Measurements from ENCODE around the gene MRPS18A. TPM values are rescaled to one million over a fixed set of nuclear protein-coding genes. Genes with fewer than 3 reads are reported as not detected.

MRPS18A gene
- total and polyA plus RNA-seq, 2 donors (not counting 3 experiments of a cell fraction or from before 2014, with no cell fraction given): 39.8 to 83.8 TPM

DNA sequence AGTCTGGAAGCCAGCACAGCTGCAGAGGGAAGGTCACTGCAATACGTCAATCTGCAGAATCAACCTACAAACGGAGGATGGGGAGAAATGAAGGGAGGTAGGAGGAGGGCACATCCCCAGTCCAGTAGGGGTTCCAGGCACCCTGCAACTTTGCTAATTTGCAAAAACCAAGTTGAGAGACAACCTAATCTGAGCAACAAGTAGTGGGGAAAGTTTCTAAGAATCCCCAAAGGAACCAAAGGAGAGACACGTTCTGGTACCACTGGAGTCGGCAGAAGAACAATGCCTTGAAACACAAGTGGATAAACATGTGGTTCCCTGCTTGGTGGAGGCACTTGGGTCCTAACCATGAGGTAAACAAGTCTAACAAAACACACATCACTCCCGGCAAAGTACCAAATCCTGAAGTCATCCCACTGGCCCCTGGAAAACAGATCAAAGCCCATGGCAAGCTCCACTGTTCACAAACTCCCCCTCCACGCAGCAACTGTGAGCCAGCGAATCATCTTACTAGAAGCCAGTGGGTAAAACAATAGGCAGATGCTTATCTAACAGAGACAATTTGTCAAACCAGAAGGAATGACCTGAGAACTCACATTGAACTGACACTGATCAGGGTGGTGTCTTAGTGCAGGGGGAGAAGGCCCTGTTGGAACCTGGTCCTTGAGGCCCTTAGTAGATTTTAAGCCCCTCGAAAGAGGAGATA, 4.7 kb downstream of the MRPS18A start:
- intact Hi-C loops (cut with micrococcal nuclease): no loop called here
- peak; percentile 31 for DNase-seq (ENCODE audit: low read depth, low spot score)
- Histone ChIP-seq H2AFZ (ENCODE audit: low read depth, low read length) (no peak overlapping the region), H3K27me3 (ENCODE audit: control insufficient read depth in 2 of 2, insufficient read depth in 2 of 2, low read length in 2 of 2) (no peaks in the 10 kb centered on the region), H3K4me1 (ENCODE audit: control insufficient read depth, extremely low read depth, insufficient read depth, low read length) (peaks cover 8% of the 10 kb centered on the region), H3K9me1 (replicated peaks; ENCODE audit: control insufficient read depth, extremely low read depth, insufficient read depth, low read length) (no peaks in the 10 kb centered on the region), H3K4me2 (ENCODE audit: insufficient read depth, low read length) (no peak overlapping the region), H4K20me1 (replicated peaks; ENCODE audit: control insufficient read depth, extremely low read depth, insufficient read depth, low read length) (no peaks in the 10 kb centered on the region), H3K27ac (ENCODE audit: insufficient read depth, low read depth, low read length) (no peak overlapping the region), H3K9ac (replicated peaks; ENCODE audit: extremely low read depth, insufficient read depth, low read length) (no peak overlapping the region), H3K4me3 (replicated peaks in 1 of 3; ENCODE audit: insufficient read depth in 1 of 3, low read depth in 1 of 3, low read length in 3 of 3) (no peak overlapping the region), H3K79me2 (ENCODE audit: control insufficient read depth, insufficient read depth, low read length) (peaks cover 42% of the 10 kb centered on the region), H3K36me3 (ENCODE audit: control insufficient read depth in 2 of 2, extremely low read depth in 1 of 2, insufficient read depth in 2 of 2, low read length in 2 of 2) (peaks cover 6 to 15% of the 10 kb centered on the region in 2 experiments), H3K9me3 (replicated peaks; ENCODE audit: control insufficient read depth, insufficient read depth, low read length) (no peaks in the 10 kb centered on the region)
- CTCF ChIA-PET: interaction anchor here (1.2 to 7.7 kb wide), 3 partner anchors 15 to 87 kb away, joined by 3 to 49 read pairs (median 3); no protein-coding TSS in a partner anchor
- no peak for FAIRE-seq
- POLR2A ChIA-PET: no interaction called here
- TF ChIP-seq GATA2 (IDR thresholded peaks at IDR 0.05; ENCODE audit: insufficient read depth, insufficient read length, low read depth, low read length) (peak; percentile 58), FOS (IDR thresholded peaks at IDR 0.05; ENCODE audit: borderline replicate concordance, insufficient read depth, low read length) (no peak), MYC (IDR thresholded peaks at IDR 0.05; ENCODE audit: low read depth, low read length) (no peak), MAX (IDR thresholded peaks at IDR 0.05; ENCODE audit: insufficient read depth, insufficient read length) (no peak), EZH2 (IDR thresholded peaks at IDR 0.05; ENCODE audit: borderline replicate concordance, low read depth, low read length, severe bottlenecking) (no peak)
- BruUV-seq (replicated peaks): no TSS peak
- dilution Hi-C loops (cut with MboI; ENCODE audit: extremely low pct_ligation_motif_present, low sequenced_read_pairs): no loop called here

DNA sequence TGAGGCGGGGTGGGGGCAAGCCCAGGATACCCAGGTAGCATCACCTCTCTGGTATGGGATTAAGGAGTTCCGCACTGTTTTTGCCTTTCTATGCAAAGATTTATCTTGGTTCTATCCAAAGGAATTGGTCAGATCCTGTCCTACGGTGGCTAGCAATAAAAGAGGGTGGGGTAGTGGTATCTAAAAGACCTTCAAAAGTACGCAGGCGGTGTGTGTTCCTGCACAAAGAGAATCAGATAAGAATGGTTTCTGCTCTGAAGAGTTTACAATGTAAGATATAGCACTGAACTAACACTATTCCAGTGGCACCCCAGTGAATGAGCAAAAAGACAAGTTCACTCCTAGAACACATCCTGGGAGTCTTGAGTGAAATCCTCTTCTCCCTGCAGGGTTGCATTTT, 6.3 kb downstream of the MRPS18A start:
- no peak overlapping the region for H3K4me2 ChIP-seq (ENCODE audit: insufficient read depth, low read length)
- intact Hi-C loops (cut with micrococcal nuclease) (no loop called here), dilution Hi-C loops (cut with MboI; ENCODE audit: extremely low pct_ligation_motif_present, low sequenced_read_pairs) (no loop called here)
- POLR2A ChIA-PET: no interaction called here
- H3K9me1 ChIP-seq (replicated peaks; ENCODE audit: control insufficient read depth, extremely low read depth, insufficient read depth, low read length): no peaks in the 10 kb centered on the region
- no peak overlapping the region for H3K9ac ChIP-seq (replicated peaks; ENCODE audit: extremely low read depth, insufficient read depth, low read length)
- H3K36me3 ChIP-seq (ENCODE audit: control insufficient read depth in 2 of 2, extremely low read depth in 1 of 2, insufficient read depth in 2 of 2, low read length in 2 of 2): peaks cover 9 to 21% of the 10 kb centered on the region in 2 experiments
- peaks cover 34% of the 10 kb centered on the region for H3K79me2 ChIP-seq (ENCODE audit: control insufficient read depth, insufficient read depth, low read length)
- no peak for DNase-seq (ENCODE audit: low read depth, low spot score)
- TF ChIP-seq FOS (IDR thresholded peaks at IDR 0.05; ENCODE audit: borderline replicate concordance, insufficient read depth, low read length): no peak
- TF ChIP-seq MAX (IDR thresholded peaks at IDR 0.05; ENCODE audit: insufficient read depth, insufficient read length): no peak
- no peak for TF ChIP-seq MYC (IDR thresholded peaks at IDR 0.05; ENCODE audit: low read depth, low read length)
- TF ChIP-seq EZH2 (IDR thresholded peaks at IDR 0.05; ENCODE audit: borderline replicate concordance, low read depth, low read length, severe bottlenecking): no peak
- TF ChIP-seq, protein P1, sequence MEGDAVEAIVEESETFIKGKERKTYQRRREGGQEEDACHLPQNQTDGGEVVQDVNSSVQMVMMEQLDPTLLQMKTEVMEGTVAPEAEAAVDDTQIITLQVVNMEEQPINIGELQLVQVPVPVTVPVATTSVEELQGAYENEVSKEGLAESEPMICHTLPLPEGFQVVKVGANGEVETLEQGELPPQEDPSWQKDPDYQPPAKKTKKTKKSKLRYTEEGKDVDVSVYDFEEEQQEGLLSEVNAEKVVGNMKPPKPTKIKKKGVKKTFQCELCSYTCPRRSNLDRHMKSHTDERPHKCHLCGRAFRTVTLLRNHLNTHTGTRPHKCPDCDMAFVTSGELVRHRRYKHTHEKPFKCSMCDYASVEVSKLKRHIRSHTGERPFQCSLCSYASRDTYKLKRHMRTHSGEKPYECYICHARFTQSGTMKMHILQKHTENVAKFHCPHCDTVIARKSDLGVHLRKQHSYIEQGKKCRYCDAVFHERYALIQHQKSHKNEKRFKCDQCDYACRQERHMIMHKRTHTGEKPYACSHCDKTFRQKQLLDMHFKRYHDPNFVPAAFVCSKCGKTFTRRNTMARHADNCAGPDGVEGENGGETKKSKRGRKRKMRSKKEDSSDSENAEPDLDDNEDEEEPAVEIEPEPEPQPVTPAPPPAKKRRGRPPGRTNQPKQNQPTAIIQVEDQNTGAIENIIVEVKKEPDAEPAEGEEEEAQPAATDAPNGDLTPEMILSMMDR (IDR thresholded peaks at IDR 0.05; ENCODE audit: extremely low read depth in 1 of 2, insufficient read depth in 1 of 2, low read depth in 1 of 2, low read length in 2 of 2): no peak
- no peak for TF ChIP-seq POLR2A (IDR thresholded peaks at IDR 0.05; ENCODE audit: low read depth, low read length)
- TF ChIP-seq JUN (IDR thresholded peaks at IDR 0.05; ENCODE audit: borderline replicate concordance, insufficient read depth, insufficient read length, low read depth): no peak
- no peak for TF ChIP-seq GATA2 (IDR thresholded peaks at IDR 0.05; ENCODE audit: insufficient read depth, insufficient read length, low read depth, low read length)
- no peak for TF ChIP-seq POLR2AphosphoS5 (IDR thresholded peaks at IDR 0.05; ENCODE audit: insufficient read depth, low read depth, low read length)
- no peak for FAIRE-seq
- no peak overlapping the region for H3K4me3 ChIP-seq (replicated peaks in 1 of 3; ENCODE audit: insufficient read depth in 1 of 3, low read depth in 1 of 3, low read length in 3 of 3)
- CTCF ChIA-PET: interaction anchor here (0.9 to 7.7 kb wide), 2 partner anchors 13 to 398 kb away, joined by 3 to 49 read pairs; no protein-coding TSS in a partner anchor
- no TSS peak for BruUV-seq (replicated peaks)
- no peak overlapping the region for H2AFZ ChIP-seq (ENCODE audit: low read depth, low read length)
- H3K27ac ChIP-seq (ENCODE audit: insufficient read depth, low read depth, low read length): no peak overlapping the region
- H3K9me3 ChIP-seq (replicated peaks; ENCODE audit: control insufficient read depth, insufficient read depth, low read length): no peaks in the 10 kb centered on the region
- no peaks in the 10 kb centered on the region for H3K27me3 ChIP-seq (ENCODE audit: control insufficient read depth in 2 of 2, insufficient read depth in 2 of 2, low read length in 2 of 2)
- H3K4me1 ChIP-seq (ENCODE audit: control insufficient read depth, extremely low read depth, insufficient read depth, low read length): no peaks in the 10 kb centered on the region
- H4K20me1 ChIP-seq (replicated peaks; ENCODE audit: control insufficient read depth, extremely low read depth, insufficient read depth, low read length): no peaks in the 10 kb centered on the region
